NCI-H2171 (cell line): ENCODE results near the gene NLGN1.

ENCODE experiments used
- DNase-seq: peaks from one replicate; lab custom pipeline; 2025; lab: John Stamatoyannopoulos, UW

NLGN1 gene

DNA sequence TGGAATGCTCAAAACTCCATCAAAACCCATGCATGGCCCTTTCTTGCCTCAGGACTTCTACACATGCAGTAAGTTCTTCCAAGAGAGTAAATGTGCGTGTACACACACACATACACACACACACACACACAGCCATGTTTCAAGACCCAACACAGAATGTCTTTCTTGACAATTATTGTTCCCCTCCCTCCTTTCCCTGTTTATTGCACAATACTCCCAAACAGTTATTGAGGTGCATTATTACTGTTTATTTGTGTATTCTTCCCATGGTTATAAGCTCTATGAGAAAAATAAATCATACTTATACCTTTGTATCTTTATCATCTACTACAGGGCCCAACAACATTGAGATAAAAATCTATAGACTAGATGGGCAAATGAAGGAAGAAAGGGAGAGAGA, 937.8 kb downstream of the NLGN1 start:
- DNase-seq: no peak

DNA sequence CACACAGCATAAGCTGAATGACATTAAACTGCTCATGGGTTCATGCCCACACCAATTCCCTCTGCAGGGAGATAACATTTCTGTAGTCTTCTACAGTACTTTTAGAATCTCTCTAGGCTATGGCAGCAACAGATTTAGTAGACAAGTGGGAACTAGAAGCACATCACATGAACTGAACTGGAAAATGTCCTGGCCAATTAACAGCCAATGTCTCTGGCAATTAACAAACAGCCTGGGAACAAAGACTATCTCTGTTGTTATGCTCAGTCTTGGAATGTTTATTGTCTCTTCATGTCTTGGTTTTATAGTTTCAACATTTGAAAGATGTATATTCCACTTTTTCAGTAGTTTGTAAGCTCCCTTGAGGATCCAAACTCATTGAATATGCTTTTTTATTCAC, 938.4 kb downstream of the NLGN1 start:
- no peak for DNase-seq
